B cell (primary cell): ENCODE results near the gene PWWP2B. TPM values are rescaled to one million over a fixed set of nuclear protein-coding genes. Genes with fewer than 3 reads are reported as not detected.
A peak's percentile ranks its signal among the peaks of the same experiment; 100 is the strongest.

ENCODE experiments used
- ATAC-seq: fragments of 200-7000 bp; cut with Tn5 transposase; one replicate; pipeline ENCODE4 v1.10.0; 2021; ENCODE audit warnings: low read depth, mild to moderate bottlenecking, moderate number of reproducible peaks, moderate library complexity
- CTCF ChIA-PET: fragments of 350-600 bp; sonication (Branson Sonifier 250); formaldehyde crosslinking; loops from one replicate; lab custom pipeline; 2021; ENCODE audit warnings: antibody characterized with exemption, inconsistent platforms; lab: Charles Lee
- POLR2A ChIA-PET: fragments of 350-600 bp; sonication (Branson Sonifier 250); formaldehyde crosslinking; loops from one replicate; lab custom pipeline; 2021; ENCODE audit warnings: antibody characterized with exemption; lab: Charles Lee
- DNase-seq: peaks from one replicate; pipeline ENCODE4 v3.0.0; 2013
- H2AFZ ChIP-seq: 2 replicates; pipeline ENCODE4 v1.6.1; 2012; ENCODE audit warnings: mild to moderate bottlenecking, low read depth, low read length; ENCODE audit not compliant: insufficient read depth, poor library complexity, severe bottlenecking
- H3K27ac ChIP-seq, 2 donors: 1 replicate in 1 of 2; 2 replicates in 1 of 2; pipeline ENCODE4 v1.5.1; 2012 to 2013; ENCODE audit warnings: low read length in 2 of 2, mild to moderate bottlenecking in 2 of 2, moderate library complexity in 1 of 2
- H3K27me3 ChIP-seq, 4 experiments: fragments of 200-600 bp in 1 of 4; sonication (generic) in 1 of 4; replicated peaks in 1 of 4; 1 replicate in 2 of 4; 2 replicates in 2 of 4; pipeline versions ENCODE4 v1.6.1 to v1.7.0; 2013 to 2016; ENCODE audit warnings: low read length in 3 of 4, mild to moderate bottlenecking in 2 of 4, mixed read lengths in 1 of 4, moderate library complexity in 1 of 4; ENCODE audit not compliant: insufficient read depth in 4 of 4, control insufficient read depth in 3 of 4; ENCODE audit errors: control extremely low read depth in 1 of 4
- H3K36me3 ChIP-seq, 2 experiments: replicated peaks in 1 of 2; 1 replicate in 1 of 2; 2 replicates in 1 of 2; pipeline versions ENCODE4 v1.6.1 to v1.7.1; 2013; ENCODE audit warnings: low read length in 1 of 2; ENCODE audit not compliant: insufficient read depth in 2 of 2, control insufficient read depth in 1 of 2; ENCODE audit errors: control extremely low read depth in 1 of 2, extremely low read depth in 1 of 2
- H3K4me1 ChIP-seq, 2 donors: fragments of 200-600 bp in 1 of 2; sonication (generic) in 1 of 2; 1 replicate in 1 of 2; 2 replicates in 1 of 2; pipeline versions ENCODE4 v1.5.1 to v1.6.1; 2013 to 2017; ENCODE audit warnings: low read length in 2 of 2; ENCODE audit not compliant: control insufficient read depth in 2 of 2, insufficient read depth in 2 of 2
- H3K4me2 ChIP-seq: replicated peaks from 2 replicates; pipeline ENCODE3; 2012; ENCODE audit warnings: mild to moderate bottlenecking, low read depth, low read length; ENCODE audit not compliant: poor library complexity, severe bottlenecking
- H3K4me3 ChIP-seq, 5 experiments: fragments of 200-600 bp in 1 of 5; sonication (generic) in 1 of 5; 1 replicate in 3 of 5; 2 replicates in 2 of 5; pipeline versions ENCODE4 v1.5.1 to v1.7.0; 2011 to 2016; ENCODE audit warnings: low read length in 4 of 5, mild to moderate bottlenecking in 4 of 5, low read depth in 2 of 5, control low read depth in 1 of 5, moderate library complexity in 1 of 5; ENCODE audit not compliant: insufficient read depth in 1 of 5; ENCODE audit errors: control extremely low read depth in 1 of 5, extremely low read depth in 1 of 5
- H3K79me2 ChIP-seq: fragments of 200-600 bp; sonication (generic); one replicate; pipeline ENCODE4 v1.6.0; 2016; ENCODE audit warnings: low read length; ENCODE audit not compliant: control insufficient read depth, insufficient read depth
- H3K9ac ChIP-seq: fragments of 200-600 bp; sonication (generic); 2 replicates; pipeline ENCODE4 v1.6.1; 2017; ENCODE audit warnings: mild to moderate bottlenecking, low read length, moderate library complexity
- H3K9me3 ChIP-seq, 3 donors: one replicate each; pipeline versions ENCODE4 v1.6.1 to v1.7.1; 2013; ENCODE audit warnings: low read length in 2 of 3; ENCODE audit not compliant: control insufficient read depth in 2 of 3, insufficient read depth in 1 of 3; ENCODE audit errors: control extremely low read depth in 1 of 3
- H4K20me1 ChIP-seq: 2 replicates; pipeline ENCODE4 v1.6.0; 2012; ENCODE audit warnings: mild to moderate bottlenecking, low read length; ENCODE audit not compliant: insufficient read depth, control insufficient read depth, poor library complexity, severe bottlenecking
- H3K27ac Mint-ChIP-seq: one replicate; pipeline ENCODE4 v1.8.0; 2021; ENCODE audit warnings: mixed read lengths
- H3K27me3 Mint-ChIP-seq: one replicate; pipeline ENCODE4 v1.8.0; 2021; ENCODE audit warnings: mixed read lengths
- H3K4me1 Mint-ChIP-seq: one replicate; pipeline ENCODE4 v1.8.0; 2021; ENCODE audit warnings: mixed read lengths
- H3K4me3 Mint-ChIP-seq: one replicate; pipeline ENCODE4 v1.8.0; 2021; ENCODE audit warnings: mixed read lengths
- H3K9me3 Mint-ChIP-seq: one replicate; pipeline ENCODE4 v1.8.0; 2022; ENCODE audit warnings: mixed read lengths; ENCODE audit not compliant: insufficient read depth
- EZH2 ChIP-seq: IDR thresholded peaks from 2 replicates; pipeline ENCODE4 v1.6.1; 2012; ENCODE audit warnings: borderline replicate concordance, low read depth, mild to moderate bottlenecking, moderate library complexity, low read length; ENCODE audit not compliant: insufficient read depth, poor library complexity, severe bottlenecking
- WGBS: methylation state at CpG from one replicate; pipeline ENCODE4 v1.1.5; 2013; ENCODE audit warnings: missing lambda C conversion rate; ENCODE audit not compliant: insufficient coverage; 5-methylcytosine and 5-hydroxymethylcytosine counted together
- intact Hi-C: fragments of 100-400 bp; cut with micrococcal nuclease; formaldehyde crosslinking; loops from one replicate; pipeline ENCODE4 v1.10.0; 2022
- polyA plus RNA-seq: library from polyadenylated mRNA; depleted of rRNA; stranded (reverse); fragments of >200 nt; gene quantifications from 2 replicates; pipeline ENCODE4 v1.2.3, GENCODE V29; 2012
- total RNA-seq, 2 donors: library from RNA; stranded (reverse); fragments of 120-200 nt in 1 of 2; gene quantifications; 1 replicate in 1 of 2; 2 replicates in 1 of 2; pipeline versions ENCODE4 v1.2.3 to v1.2.4, GENCODE V29; 2013 to 2022
- TF ChIP-seq, protein P1 (sequence below): fragments of 200-600 bp; IDR thresholded peaks from one replicate; pipeline ENCODE4 v1.8.0; 2022; ENCODE audit warnings: antibody characterized with exemption, mild to moderate bottlenecking

PWWP2B gene
- total and polyA plus RNA-seq, 2 donors (not counting 1 experiment from before 2014, with no cell fraction given): 13.6 to 34.4 TPM

DNA sequence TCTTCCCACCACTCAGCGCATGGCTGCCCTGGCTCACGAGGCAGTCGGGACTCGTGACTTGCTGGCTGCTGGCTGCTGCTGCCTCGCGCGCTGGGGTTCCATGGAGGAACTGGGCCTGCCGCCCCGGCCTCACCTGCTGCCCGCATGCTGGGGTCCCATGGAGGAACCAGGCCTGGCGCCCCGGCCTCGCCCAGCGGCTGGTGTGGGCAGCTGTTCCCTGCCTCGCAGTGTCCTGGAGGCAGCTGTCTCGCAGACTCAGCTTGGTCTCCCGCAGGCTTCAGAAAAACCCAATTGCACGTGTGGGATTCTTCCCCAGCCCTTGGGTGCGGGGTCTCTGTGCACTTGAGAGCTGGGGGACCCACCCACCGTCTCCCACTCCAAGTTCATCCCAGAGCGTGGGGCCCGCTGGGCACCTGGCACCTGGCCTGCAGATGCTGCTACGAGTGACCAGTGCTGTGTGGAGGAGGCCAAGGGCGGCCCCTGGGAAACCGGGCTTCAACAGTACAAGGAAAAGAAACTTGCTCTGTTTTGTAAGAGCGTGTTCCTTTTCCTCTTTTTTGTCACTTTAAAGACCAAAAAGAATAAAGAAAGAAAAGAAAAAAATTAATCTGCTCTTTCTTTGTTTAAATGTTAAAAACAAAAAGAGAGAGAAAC, 20.4 kb downstream of the PWWP2B start:
- H3K4me1 Mint-ChIP-seq: peaks cover 61% of the 10 kb centered on the region
- intact Hi-C loops: no loop called here
- H3K9me3 Mint-ChIP-seq: no peaks in the 10 kb centered on the region
- Histone ChIP-seq H3K4me1 (peaks cover 57 to 74% of the 10 kb centered on the region in 2 donors), H3K9me3 (no peaks in the 10 kb centered on the region), H3K79me2 (peaks cover 50% of the 10 kb centered on the region), H2AFZ (no peak overlapping the region), H3K27me3 (no peaks in the 10 kb centered on the region), H3K36me3 (peaks cover 0 to 11% of the 10 kb centered on the region in 2 experiments), H3K27ac (peak overlapping the region; percentile 82 to 99), H3K9ac (peak overlapping the region; percentile 38), H3K4me2 (peak overlapping the region; percentile 63), H4K20me1 (no peaks in the 10 kb centered on the region), H3K4me3 (no peak overlapping the region)
- no peaks in the 10 kb centered on the region for H3K27me3 Mint-ChIP-seq
- TF ChIP-seq EZH2: no peak
- TF ChIP-seq, protein P1, sequence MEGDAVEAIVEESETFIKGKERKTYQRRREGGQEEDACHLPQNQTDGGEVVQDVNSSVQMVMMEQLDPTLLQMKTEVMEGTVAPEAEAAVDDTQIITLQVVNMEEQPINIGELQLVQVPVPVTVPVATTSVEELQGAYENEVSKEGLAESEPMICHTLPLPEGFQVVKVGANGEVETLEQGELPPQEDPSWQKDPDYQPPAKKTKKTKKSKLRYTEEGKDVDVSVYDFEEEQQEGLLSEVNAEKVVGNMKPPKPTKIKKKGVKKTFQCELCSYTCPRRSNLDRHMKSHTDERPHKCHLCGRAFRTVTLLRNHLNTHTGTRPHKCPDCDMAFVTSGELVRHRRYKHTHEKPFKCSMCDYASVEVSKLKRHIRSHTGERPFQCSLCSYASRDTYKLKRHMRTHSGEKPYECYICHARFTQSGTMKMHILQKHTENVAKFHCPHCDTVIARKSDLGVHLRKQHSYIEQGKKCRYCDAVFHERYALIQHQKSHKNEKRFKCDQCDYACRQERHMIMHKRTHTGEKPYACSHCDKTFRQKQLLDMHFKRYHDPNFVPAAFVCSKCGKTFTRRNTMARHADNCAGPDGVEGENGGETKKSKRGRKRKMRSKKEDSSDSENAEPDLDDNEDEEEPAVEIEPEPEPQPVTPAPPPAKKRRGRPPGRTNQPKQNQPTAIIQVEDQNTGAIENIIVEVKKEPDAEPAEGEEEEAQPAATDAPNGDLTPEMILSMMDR: no peak
- DNase-seq (no peak), ATAC-seq (no peak)
- CTCF ChIA-PET: interaction anchor here (0.9 to 1.3 kb wide), 2 partner anchors 16 to 30 kb away, joined by 3 read pairs; no protein-coding TSS in a partner anchor
- POLR2A ChIA-PET: interaction anchor here (0.7 to 1.4 kb wide), 4 partner anchors 20 to 27 kb away, joined by 4 to 8 read pairs (median 6); partner anchors contain the start of gene PWWP2B
- H3K27ac Mint-ChIP-seq: peak overlapping the region; percentile 93
- peak overlapping the region; percentile 71 for H3K4me3 Mint-ChIP-seq
- WGBS: 96% methylated on average over 21 of the region's 26 CpGs

DNA sequence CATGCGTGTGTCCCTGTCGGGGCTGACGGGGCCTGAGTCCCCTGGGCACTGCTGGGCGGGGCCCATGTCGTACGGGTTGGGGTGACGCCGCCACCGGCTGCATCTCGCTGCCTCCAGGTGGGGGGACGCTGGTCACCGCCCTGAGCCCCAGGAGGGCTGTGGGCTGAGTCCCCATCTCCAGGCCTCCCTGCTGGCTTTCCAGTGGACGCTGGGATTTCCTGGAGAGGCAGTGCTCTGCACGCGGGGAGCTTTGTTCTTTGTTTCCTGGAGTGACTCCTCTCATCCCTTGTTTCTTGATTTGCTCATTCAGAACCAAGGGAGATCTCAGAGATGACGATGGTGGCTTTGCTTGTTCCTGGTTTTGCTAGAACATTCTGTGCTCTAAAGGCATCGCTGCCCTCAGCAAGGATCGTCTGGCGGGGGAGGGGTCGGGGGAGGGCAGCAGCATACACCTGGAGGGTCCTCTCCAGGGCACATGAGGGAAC, 21.0 kb downstream of the PWWP2B start:
- ChIA-PET POLR2A (interaction anchor here (0.7 to 1.4 kb wide), 4 partner anchors 20 to 28 kb away, joined by 4 to 8 read pairs (median 6); partner anchors contain the start of gene PWWP2B), CTCF (interaction anchor here (1.3 kb wide), 2 partner anchors 29 kb away, joined by 3 to 7 read pairs; no protein-coding TSS in a partner anchor)
- no peaks in the 10 kb centered on the region for H4K20me1 ChIP-seq
- WGBS: 20% methylated on average over 20 of the region's 20 CpGs
- peak overlapping the region in 1 of 5 experiments; percentile 30 for H3K4me3 ChIP-seq
- peak overlapping the region; percentile 22 for H3K9ac ChIP-seq
- no peak overlapping the region for H2AFZ ChIP-seq
- H3K27ac Mint-ChIP-seq: peak overlapping the region; percentile 93
- H3K27me3 ChIP-seq: no peaks in the 10 kb centered on the region
- DNase-seq: peak; percentile 87
- peaks cover 44% of the 10 kb centered on the region for H3K79me2 ChIP-seq
- H3K27me3 Mint-ChIP-seq: no peaks in the 10 kb centered on the region
- no peaks in the 10 kb centered on the region for H3K9me3 ChIP-seq
- H3K36me3 ChIP-seq: peaks cover 0 to 11% of the 10 kb centered on the region in 2 experiments
- H3K4me3 Mint-ChIP-seq: peak overlapping the region; percentile 71
- peaks cover 66% of the 10 kb centered on the region for H3K4me1 Mint-ChIP-seq
- peaks cover 64 to 75% of the 10 kb centered on the region in 2 donors for H3K4me1 ChIP-seq
- H3K4me2 ChIP-seq: peak overlapping the region; percentile 63
- intact Hi-C loops: loop anchor here (1.0 kb wide), 1 partner anchor 10 kb away; no protein-coding TSS in a partner anchor
- no peaks in the 10 kb centered on the region for H3K9me3 Mint-ChIP-seq
- peak; percentile 56 for ATAC-seq
- TF ChIP-seq, protein P1: no peak
- no peak for TF ChIP-seq EZH2
- peak overlapping the region; percentile 82 to 99 for H3K27ac ChIP-seq
